Activated CD8-positive, alpha-beta memory T cell treated with anti-CD3 and anti-CD28 coated beads, Interleukin-2, amount 50 U/mL, for 4 hours (primary cell): ENCODE measurements around the gene CAND2.
"Not testable (repeated sequence)": the region's sequence is repeated elsewhere in the genome, so short reads cannot be mapped to it uniquely, and the experiment has no call there.

ENCODE experiments used
- DNase-seq: peaks from one replicate; pipeline ENCODE4 v3.0.0-alpha.2; 2020

Gene CAND2

DNA sequence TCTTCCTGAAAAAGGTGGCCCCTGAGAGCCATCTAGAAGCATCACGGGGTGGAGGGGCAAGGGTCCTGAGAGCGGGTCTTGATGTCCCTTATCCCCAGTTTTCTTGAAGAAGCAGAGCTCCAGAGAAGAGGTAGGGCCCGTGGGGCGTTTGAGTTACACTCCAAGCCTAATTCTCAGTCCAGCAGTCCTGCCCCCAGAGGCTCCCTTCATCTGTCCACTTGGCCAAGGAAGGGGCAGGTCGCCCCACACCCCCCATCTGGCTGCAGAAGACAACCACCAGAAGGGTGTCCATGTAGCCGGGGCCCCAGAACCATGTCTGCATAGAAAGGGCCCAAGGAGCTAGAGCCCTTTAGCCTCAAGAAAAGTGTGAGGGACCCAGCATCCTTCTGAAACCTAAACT lies 70.4 kb downstream of the CAND2 start:
- DNase-seq, result no peak

DNA sequence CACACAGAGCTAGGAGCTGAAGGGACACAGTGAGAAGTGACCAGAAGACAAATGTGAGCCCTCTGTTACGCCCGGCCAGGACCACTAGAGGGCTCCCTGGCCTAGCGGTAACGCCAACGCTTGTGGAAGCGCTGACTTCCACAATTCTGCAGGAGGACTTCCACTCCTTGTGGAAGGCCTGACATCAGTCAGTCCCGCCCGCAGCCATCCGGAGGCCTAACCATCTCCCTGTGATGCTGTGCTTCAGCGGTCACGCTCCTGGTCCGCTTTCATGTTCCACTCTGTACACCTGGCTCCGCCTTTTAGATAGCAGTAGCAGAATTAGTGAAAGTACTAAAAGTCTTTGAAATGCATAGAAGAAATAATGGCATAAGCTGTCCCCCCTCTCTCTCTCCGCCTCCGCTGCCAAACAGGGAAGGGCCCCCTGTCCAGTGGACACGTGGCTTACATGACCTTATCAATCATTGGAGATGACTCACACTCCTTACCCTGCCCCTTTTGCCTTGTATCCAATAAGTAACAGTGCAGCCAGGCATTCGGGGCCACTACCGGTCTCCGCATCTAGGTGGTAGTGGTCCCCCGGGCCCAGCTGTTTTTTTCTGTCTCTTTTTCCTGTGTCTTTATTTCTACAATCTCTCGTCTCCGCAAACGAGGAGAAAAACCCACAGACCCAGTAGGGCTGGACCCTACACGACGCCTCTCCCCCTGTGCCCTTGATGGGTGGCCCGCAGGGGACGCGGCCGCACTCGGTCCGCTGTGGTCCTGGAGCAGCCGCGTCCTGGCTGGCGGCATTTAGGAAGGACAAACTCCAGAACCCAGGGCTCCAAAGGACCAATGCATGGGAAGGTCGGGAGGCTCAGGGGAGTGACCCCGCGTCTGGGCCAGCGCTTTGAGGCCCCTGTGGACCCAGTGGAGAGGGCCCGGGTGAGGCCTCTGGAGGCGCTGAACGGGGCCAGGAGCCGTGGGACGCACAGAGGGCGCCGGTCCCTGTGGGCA lies 71.9 kb downstream of the CAND2 start:
- DNase-seq, result peak; percentile 51

DNA sequence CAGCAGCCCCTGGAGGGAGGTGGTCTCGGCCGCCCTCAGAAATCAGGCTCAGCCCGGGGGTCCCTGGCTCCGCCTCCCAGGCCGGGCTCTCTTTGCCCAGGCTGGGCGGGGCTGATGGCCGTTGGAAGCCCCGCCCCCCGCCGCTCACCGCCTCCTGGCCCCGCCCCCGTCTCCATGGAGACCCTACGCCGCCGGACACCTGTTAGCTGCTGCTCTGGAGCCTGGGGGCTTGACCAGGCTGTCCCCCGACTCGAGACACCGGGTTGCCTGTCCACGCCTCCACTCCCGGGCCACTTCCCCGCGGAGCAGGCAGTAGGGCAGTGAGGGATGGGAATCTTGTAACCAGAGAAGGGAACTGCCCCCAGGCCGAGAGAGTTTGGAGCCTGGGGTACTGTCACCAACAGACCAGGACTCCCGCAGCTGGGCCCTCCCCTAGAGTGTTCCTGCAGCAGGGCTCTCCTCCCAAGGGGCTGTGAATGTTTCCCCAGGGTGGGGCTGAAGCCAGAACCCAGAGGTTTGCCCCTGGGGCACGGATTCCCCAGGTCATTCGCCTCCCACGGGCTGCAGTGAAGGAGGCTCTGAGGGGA lies 72.6 kb downstream of the CAND2 start:
- DNase-seq, result peak; percentile 32

- no peak for DNase-seq
These were observed 74.5 kb downstream of the CAND2 start for GRCh38 chr3:12870942-12871341.

DNA sequence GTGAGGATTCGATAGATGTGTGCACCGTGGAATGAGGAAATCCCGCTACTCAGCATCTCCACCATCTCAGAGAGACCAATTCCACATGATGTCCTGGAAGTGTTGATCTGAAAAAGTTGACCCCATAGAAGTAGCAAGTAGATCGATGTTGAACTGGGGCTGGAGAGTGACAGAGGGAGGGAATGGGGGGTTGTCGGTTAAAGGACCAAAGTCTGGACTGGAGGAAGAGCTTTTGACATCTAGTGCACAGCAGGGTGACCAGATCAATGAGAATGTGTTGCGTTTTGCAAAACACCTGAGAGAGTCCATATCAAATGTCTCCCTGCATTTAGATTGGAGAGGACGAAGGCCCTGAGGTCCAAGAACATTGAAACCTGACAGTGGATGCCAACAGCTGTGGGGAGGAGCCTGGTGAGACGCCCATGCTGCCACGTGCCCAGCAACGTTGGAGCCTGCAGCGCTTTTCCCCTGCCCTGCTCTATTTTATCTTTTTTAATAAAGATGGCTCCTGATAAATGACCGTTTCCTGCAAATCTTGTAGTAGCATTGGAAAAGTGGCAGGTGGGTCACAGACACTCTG lies 75.0 kb downstream of the CAND2 start:
- no peak for DNase-seq

DNA sequence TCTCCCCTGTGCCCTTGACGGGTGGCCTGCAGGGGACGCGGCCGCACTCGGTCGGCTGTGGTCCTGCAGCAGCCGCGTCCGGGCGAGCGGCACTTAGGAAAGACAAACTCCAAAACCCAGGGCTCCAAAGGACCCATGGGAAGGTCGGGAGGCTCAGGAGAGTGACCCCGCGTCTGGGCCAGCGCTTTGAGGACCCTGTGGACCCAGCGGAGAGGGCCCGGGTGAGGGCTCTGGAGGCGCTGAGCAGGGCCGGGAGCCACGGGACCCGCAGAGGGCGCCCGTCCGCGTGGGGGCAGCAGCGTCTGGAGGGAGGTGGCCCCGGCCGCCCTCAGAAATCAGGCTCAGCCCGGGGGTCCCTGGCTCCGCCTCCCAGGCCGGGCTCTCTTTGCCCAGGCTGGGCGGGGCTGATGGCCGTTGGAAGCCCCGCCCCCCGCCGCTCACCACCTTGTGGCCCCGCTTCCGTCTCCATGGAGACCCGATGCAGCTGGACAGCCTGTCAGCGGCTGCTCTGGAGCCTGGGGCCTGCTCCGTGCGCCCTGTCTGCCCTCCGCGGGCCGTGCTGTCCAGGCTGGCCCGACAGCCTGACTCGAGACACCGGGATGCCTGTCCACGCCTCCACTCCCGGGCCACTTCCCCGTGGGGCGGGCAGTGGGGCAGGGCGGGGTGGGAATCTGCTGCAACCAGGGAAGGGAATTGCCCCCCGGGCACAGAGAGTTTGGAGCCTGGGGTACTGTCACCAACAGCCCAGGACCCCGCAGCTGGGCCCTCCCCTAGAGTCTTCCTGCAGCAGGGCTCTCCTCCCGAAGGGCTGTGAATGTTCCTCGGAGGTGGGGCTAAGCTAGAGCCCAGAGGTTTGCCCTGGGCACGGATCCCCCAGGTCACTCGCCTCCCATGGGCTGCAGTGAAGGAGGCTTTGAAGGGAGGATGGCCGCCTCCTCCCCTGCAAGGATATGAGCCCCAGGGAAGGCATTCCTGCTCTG lies 79.7 kb downstream of the CAND2 start:
- DNase-seq, result no peak

DNA sequence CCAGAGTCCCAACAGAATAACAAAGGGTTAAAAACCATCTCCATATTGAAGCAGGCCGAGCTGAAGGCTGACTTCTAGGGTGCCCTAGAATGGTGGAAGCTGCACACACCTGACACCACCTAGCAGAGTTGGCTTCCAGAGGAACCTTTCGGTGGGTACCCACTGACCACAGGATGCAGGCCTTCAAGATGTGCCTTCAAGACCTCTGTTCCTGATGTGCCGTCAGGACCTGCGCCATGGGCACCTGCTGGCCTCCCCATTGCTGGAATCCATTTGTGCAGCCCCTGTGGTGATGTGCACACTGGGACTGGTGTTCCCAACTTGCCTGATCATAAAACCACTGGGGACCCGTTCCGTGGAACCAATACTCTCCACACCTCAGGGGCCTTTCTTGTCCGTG lies 80.6 kb downstream of the CAND2 start:
- no peak for DNase-seq

GRCh38 chr3:12878141-12878574 lies 81.7 kb downstream of the CAND2 start:
- DNase-seq, result no peak

DNA sequence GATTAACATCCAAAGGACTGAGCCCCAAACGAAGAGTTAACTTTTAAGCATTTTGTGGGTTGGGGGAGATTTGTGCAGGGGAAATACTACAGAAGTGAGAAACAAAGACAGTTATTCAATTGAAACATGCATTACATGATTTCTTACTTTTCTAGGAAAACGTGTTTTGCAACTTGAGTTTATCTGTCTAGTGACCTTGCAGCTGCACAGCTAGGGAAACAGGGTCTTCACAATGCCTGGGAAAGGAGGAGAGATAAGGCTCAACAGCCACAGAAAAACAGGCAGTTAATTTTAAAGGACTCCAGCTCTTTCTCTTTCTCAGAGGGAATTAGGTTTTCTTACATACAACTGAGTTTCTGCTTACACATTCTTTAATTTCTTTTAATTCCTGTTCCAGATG lies 82.3 kb downstream of the CAND2 start:
- DNase-seq, result not testable (repeated sequence)

GRCh38 chr3:12879191-12879815 lies 82.8 kb downstream of the CAND2 start:
- DNase-seq, result no peak

DNA sequence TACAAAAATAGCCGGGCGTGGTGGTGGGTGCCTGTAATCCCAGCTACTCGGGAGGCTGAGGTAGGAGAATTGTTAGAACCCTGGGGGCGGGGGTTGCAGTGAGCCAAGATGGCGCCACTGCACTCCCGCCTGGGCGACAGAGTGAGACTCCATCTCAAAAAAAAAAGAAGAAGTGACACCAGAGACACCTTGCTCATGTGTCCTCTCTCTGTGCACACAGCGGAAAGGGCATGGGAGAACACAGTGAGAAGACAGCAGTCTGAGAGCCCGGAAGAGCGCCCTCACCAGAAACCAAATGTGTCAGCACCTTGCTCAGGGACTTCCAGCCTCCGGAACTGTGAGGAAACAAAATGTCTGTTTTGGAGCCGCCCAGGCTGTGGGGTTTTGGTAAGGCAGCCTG lies 85.4 kb downstream of the CAND2 start:
- not testable (repeated sequence) for DNase-seq

- no peak for DNase-seq
These were observed 86.1 kb downstream of the CAND2 start for GRCh38 chr3:12882336-12883310.

DNA sequence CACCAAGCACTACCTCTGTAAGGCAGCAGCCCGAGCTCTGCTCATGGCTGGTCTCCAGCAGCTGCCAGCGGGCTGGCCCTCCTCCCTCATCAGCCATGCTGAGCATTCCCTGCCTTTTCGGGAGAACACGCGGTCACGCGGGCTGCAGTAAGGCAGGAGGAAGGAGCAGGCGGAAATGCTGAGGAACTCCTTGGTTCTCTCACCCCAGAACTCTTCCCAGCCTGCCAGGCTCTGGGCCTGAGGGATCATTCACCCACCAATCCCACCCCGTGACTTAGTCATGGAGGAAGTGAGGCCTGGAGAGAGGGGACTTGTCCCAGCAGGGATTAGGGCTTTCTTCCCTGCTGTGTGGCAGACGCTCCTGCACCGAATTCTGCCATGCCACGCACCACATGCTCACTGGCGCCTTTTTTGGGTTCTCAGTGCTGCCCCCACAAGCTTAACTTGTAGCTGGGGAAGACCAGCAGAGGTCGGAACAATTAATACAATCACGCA lies 87.8 kb downstream of the CAND2 start:
- DNase-seq, result no peak
